ENCODE data around the gene KCNG2.
"Not testable (repeated sequence)": the region's sequence is repeated elsewhere in the genome, so short reads cannot be mapped to it uniquely, and the experiment has no call there.

KCNG2 gene, protein sequence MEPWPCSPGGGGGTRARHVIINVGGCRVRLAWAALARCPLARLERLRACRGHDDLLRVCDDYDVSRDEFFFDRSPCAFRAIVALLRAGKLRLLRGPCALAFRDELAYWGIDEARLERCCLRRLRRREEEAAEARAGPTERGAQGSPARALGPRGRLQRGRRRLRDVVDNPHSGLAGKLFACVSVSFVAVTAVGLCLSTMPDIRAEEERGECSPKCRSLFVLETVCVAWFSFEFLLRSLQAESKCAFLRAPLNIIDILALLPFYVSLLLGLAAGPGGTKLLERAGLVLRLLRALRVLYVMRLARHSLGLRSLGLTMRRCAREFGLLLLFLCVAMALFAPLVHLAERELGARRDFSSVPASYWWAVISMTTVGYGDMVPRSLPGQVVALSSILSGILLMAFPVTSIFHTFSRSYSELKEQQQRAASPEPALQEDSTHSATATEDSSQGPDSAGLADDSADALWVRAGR

DNA sequence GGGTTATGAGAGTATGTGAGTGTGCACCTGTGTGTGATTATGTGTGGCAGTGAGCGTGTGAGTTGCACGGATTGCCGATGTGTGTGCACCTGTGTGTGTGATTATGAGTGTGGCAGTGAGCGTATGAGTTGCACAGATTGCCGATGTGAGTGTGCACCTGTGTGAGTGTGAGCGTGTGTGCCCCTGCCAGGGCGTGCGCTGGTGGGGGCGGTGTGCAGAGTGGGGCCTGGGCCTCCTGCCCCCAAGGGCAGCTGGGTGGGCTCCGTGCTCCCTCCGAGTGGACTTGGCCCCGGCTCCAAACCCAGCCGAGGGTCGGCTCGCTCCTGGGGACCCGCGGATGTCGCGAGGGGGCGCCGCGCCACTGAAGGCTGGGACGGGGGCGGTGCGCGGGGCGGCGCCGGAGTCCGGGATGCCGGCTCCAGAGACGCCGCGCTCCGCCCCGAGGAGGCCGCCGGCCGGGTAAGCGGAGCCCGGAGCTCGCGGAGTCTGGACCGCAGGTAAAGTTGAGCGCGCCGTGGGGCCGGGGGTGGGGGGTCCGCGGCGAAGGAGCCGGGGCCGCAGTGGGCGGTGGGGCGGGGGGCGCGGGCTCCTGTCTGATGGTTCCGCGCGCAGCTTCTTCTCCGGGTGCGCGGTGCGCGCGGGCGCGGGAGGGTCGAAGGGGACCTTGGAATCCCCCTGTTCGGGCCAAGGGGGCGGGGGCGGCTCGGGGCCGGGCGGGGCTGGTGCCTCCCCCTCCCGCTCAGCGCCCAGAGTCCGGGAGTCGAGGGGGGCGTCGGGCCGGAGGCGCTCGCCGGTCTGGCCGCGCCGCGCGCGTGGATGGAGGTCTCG lies at the start of gene KCNG2:
KCNG2 (plus strand) TSS at position 421 of the 828 bp plus-strand sequence. CDS start 65,730 bp downstream, outside the sequence.
- peak; percentile 78 for DNase-seq
- H3K27me3 ChIP-seq (ENCODE audit: insufficient read depth, low read depth, severe bottlenecking) = peaks cover 3% of the 10 kb centered on the region
- peak within 1 kb of the TSS; percentile 16; the same call in 1 of the 2 replicates for H3K27ac ChIP-seq
- H3K9me3 ChIP-seq (ENCODE audit: severe bottlenecking) = no peaks in the 10 kb centered on the region
- no peaks in the 10 kb centered on the region for H3K36me3 ChIP-seq
- TF ChIP-seq, protein P1, sequence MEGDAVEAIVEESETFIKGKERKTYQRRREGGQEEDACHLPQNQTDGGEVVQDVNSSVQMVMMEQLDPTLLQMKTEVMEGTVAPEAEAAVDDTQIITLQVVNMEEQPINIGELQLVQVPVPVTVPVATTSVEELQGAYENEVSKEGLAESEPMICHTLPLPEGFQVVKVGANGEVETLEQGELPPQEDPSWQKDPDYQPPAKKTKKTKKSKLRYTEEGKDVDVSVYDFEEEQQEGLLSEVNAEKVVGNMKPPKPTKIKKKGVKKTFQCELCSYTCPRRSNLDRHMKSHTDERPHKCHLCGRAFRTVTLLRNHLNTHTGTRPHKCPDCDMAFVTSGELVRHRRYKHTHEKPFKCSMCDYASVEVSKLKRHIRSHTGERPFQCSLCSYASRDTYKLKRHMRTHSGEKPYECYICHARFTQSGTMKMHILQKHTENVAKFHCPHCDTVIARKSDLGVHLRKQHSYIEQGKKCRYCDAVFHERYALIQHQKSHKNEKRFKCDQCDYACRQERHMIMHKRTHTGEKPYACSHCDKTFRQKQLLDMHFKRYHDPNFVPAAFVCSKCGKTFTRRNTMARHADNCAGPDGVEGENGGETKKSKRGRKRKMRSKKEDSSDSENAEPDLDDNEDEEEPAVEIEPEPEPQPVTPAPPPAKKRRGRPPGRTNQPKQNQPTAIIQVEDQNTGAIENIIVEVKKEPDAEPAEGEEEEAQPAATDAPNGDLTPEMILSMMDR (IDR thresholded peaks at IDR 0.05; ENCODE audit: low read depth, low read length) = peak; percentile 79
- peak within 1 kb of the TSS; percentile 70 for H3K4me3 ChIP-seq (ENCODE audit: low read depth, low read length)

DNA sequence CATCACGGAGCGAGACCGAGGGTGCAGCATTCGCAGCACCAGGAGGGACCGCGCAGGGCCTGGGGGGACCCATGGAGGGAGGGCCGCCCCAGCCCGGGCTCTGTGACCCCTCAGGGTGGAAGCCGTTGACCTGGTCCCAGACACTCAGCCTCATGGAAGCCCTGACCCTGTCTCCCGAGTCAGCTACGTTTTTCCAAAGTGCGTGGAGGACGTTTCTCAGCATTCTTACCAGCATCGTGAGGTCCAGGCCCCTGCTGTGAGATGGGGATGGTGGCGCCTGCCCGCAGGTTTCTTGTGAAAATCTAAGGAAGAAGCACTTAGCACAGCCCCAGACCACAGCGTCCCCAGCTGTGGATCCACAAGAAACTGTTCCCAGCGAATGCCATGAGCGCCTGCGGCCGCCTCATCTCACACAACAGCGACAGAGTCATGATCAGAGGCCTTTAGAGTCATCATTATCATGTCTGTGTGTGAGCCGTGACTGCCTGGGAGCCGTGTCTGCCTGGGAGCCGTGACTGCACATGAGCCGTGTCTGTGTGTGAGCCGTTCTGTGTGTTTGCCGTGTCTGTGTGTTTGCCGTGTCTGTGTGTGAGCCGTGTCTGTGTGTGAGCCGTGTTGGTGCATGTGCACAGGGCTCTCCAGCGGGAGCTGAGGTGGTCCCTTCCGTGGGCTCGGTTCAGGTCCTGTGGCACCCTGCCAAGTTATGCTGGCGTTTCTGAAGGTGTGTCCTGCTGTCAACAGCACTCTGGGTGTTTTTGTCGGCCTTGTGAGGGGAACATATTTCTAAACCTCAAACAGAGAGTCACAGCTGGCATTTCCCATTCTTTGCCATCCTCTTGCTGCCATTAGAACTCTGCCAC lies 49.2 kb upstream of the KCNG2 start:
- peak; percentile 6 for DNase-seq
- H3K9me3 ChIP-seq (ENCODE audit: severe bottlenecking) = no peaks in the 10 kb centered on the region
- peaks cover 36% of the 10 kb centered on the region for H3K36me3 ChIP-seq
- H3K27ac ChIP-seq = no peak overlapping the region
- no peaks in the 10 kb centered on the region for H3K27me3 ChIP-seq (ENCODE audit: insufficient read depth, low read depth, severe bottlenecking)
- TF ChIP-seq, protein P1 (IDR thresholded peaks at IDR 0.05; ENCODE audit: low read depth, low read length) = no peak
- no peak overlapping the region for H3K4me3 ChIP-seq (ENCODE audit: low read depth, low read length)

DNA sequence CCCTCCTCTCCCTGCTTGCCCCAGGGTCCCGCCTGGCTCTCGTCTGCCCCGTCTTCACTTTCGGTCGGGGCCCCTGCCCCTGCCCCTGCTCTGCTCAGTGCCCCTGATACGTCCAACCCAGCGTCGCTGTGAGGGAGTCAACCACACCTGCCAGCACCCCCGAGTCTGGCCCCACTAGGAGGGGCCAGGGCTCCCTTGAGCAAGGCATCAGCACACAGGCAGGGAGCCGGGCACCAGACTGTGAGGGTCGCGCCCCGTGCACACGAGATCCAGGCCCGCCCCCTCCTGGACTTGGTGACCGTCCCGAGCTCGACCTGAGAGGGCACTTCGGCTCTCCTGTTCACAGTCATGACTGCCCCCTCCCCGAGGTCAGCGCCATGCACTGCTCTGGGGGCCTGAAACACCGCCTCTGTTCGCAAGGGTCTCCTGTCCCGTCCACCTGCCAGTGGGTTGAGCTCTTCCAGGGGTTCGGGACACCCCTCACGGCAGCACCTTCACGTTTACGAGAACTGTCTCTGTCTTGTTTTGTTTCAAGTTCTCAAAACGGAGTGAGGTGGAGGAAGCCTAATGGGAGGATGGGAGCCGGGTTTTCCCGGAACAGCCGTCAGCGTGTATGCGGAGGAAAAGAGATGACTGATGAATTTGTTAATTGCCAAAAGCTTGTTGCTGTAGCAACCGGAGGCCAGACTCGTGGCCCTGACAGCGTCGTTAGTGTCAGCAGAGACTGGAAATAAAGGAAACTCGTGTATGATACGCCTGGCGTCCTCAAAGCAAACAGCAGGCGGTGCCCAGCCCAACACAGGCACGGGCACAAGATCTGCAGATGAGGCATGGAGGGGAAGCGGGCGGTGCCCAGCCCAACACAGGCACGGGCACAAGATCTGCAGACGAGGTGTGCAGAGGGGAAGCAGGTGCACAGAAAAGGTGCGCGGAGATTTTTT lies 48.2 kb upstream of the KCNG2 start:
- Histone ChIP-seq H3K4me3 (ENCODE audit: low read depth, low read length) (no peak overlapping the region), H3K9me3 (ENCODE audit: severe bottlenecking) (no peaks in the 10 kb centered on the region), H3K27ac (no peak overlapping the region), H3K36me3 (peaks cover 39% of the 10 kb centered on the region), H3K27me3 (ENCODE audit: insufficient read depth, low read depth, severe bottlenecking) (no peaks in the 10 kb centered on the region)
- TF ChIP-seq, protein P1 (IDR thresholded peaks at IDR 0.05; ENCODE audit: low read depth, low read length) = no peak
- peak; percentile 6 for DNase-seq

DNA sequence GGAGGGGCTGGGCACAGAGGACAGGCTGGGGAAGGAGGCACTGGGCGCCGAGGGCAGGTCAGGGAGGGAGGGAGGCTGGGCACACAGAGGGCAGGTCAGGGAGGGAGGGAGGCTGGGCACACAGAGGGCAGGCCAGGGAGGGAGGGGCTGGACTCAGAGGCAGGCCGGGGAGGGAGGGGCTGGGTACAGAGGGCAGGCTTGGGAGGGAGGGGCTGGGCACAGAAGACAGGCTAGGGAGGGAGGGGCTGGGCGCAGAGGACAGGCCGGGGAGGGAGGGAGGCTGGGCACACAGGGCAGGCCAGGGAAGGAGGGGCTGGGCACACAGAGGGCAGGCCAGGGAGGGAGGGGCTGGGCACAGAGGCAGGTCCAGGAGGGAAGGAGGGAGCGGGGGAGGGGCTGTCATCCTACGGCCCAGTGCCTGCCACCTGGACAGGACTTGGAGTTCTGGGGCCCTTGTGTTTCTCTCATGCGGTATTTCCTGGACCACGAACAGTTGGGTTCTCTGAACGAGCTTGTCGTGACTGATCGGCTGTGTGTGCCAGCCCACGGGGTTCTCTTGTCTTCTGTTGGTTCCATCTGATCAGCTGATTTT lies 46.7 kb upstream of the KCNG2 start:
- Histone ChIP-seq H3K9me3 (ENCODE audit: severe bottlenecking) (no peaks in the 10 kb centered on the region), H3K27ac (no peak overlapping the region), H3K36me3 (peaks cover 44% of the 10 kb centered on the region), H3K4me3 (ENCODE audit: low read depth, low read length) (no peak overlapping the region), H3K27me3 (ENCODE audit: insufficient read depth, low read depth, severe bottlenecking) (no peaks in the 10 kb centered on the region)
- TF ChIP-seq, protein P1 (IDR thresholded peaks at IDR 0.05; ENCODE audit: low read depth, low read length) = no peak
- no peak for DNase-seq

DNA sequence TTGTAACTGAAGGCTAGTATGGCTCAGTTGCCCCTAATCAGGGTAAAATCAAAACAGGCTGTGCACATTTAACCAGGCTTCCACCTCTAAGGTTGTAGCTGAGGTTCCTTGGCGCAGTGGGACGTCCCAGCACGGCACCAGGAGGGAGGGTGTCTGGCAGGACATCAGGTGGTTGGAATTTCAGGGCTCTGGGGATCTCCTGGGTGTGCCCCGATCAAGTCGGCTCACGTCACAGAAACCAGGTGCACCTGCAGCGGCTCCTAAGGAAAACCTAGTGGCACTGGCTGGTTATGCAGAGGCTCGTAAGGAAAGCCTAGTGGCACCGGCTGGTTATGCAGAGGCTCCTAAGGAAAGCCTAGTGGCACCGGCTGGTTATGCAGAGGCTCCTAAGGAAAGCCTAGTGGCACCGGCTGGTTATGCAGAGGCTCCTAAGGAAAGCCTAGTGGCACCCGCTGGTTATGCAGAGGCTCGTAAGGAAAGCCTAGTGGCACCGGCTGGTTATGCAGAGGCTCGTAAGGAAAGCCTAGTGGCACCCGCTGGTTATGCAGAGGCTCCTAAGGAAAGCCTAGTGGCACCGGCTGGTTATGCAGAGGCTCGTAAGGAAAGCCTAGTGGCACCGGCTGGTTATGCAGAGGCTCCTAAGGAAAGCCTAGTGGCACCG lies 45.7 kb upstream of the KCNG2 start:
- H3K36me3 ChIP-seq = peaks cover 39% of the 10 kb centered on the region
- not testable (repeated sequence) for H3K4me3 ChIP-seq (ENCODE audit: low read depth, low read length); H3K27ac ChIP-seq; H3K9me3 ChIP-seq (ENCODE audit: severe bottlenecking); H3K27me3 ChIP-seq (ENCODE audit: insufficient read depth, low read depth, severe bottlenecking); DNase-seq

DNA sequence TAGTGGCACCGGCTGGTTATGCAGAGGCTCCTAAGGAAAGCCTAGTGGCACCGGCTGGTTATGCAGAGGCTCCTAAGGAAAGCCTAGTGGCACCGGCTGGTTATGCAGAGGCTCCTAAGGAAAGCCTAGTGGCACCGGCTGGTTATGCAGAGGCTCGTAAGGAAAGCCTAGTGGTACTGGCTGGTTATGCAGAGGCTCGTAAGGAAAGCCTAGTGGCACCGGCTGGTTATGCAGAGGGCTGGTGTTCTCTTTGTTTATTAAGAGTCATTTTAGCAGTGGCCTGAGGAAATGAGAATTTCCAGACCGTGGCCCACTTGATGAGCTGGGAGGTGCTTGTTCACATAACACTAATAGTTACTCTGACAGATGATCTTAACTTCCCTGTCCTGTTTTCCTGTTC lies 44.8 kb upstream of the KCNG2 start:
- peaks cover 30% of the 10 kb centered on the region for H3K36me3 ChIP-seq
- H3K27me3 ChIP-seq (ENCODE audit: insufficient read depth, low read depth, severe bottlenecking); DNase-seq; H3K4me3 ChIP-seq (ENCODE audit: low read depth, low read length); H3K27ac ChIP-seq; H3K9me3 ChIP-seq (ENCODE audit: severe bottlenecking): not testable (repeated sequence)

Measured in WERI-Rb-1 (cell line).